ENCODE results near the gene FAM234B.

FAM234B gene

GRCh38 chr12:13099844-13100604 is 55.8 kb downstream of the FAM234B start:
- no peak for TF ChIP-seq CTCF (IDR thresholded peaks at IDR 0.05; ENCODE audit: control insufficient read depth, insufficient read depth, low read depth, low read length, missing control alignments)
- no peak for DNase-seq (ENCODE audit: low read depth)
- H3K4me3 ChIP-seq (ENCODE audit: control insufficient read depth, low read depth, low read length): no peak overlapping the region

- DNase-seq (ENCODE audit: low read depth): no peak
- H3K4me3 ChIP-seq (ENCODE audit: control insufficient read depth, low read depth, low read length): peak overlapping the region; percentile 16
- no peak for TF ChIP-seq CTCF (IDR thresholded peaks at IDR 0.05; ENCODE audit: control insufficient read depth, insufficient read depth, low read depth, low read length, missing control alignments)
Observed at GRCh38 chr12:13100605-13100881, 56.4 kb downstream of the FAM234B start.

GRCh38 chr12:13100882-13101769 is 56.9 kb downstream of the FAM234B start:
- no peak for TF ChIP-seq CTCF (IDR thresholded peaks at IDR 0.05; ENCODE audit: control insufficient read depth, insufficient read depth, low read depth, low read length, missing control alignments)
- peak overlapping the region; percentile 37 for H3K4me3 ChIP-seq (ENCODE audit: control insufficient read depth, low read depth, low read length)
- peak; percentile 74 for DNase-seq (ENCODE audit: low read depth)

- H3K4me3 ChIP-seq (ENCODE audit: control insufficient read depth, low read depth, low read length): no peak overlapping the region; the same call in 1 of the 2 replicates
- no peak for TF ChIP-seq CTCF (IDR thresholded peaks at IDR 0.05; ENCODE audit: control insufficient read depth, insufficient read depth, low read depth, low read length, missing control alignments)
- no peak for DNase-seq (ENCODE audit: low read depth)
Observed at GRCh38 chr12:13101821-13102375, 57.7 kb downstream of the FAM234B start.

GRCh38 chr12:13102461-13103195 is 58.4 kb downstream of the FAM234B start:
- no peak for DNase-seq (ENCODE audit: low read depth)
- no peak overlapping the region for H3K4me3 ChIP-seq (ENCODE audit: control insufficient read depth, low read depth, low read length)
- no peak for TF ChIP-seq CTCF (IDR thresholded peaks at IDR 0.05; ENCODE audit: control insufficient read depth, insufficient read depth, low read depth, low read length, missing control alignments)

- no peak within 1 kb of the TSS for H3K4me3 ChIP-seq (ENCODE audit: control insufficient read depth, low read depth, low read length)
- no peak for TF ChIP-seq CTCF (IDR thresholded peaks at IDR 0.05; ENCODE audit: control insufficient read depth, insufficient read depth, low read depth, low read length, missing control alignments)
- no peak for DNase-seq (ENCODE audit: low read depth)
Observed at GRCh38 chr12:13103391-13104033, 59.3 kb downstream of the FAM234B start, which contains the start of gene GSG1. Gene GSG1 (minus strand): TSS chr12:13103667. CDS start chr12:13103512, 155 bp downstream.
